GM23338 (cell line): ENCODE data around the gene SMIM45.

Experiments
- ATAC-seq: fragments of 200-7000 bp; cut with Tn5 transposase; 3 replicates; pipeline ENCODE4 v1.9.1; 2020
- DNase-seq: peaks from one replicate; pipeline ENCODE4 v3.0.0-alpha.2; 2015; ENCODE audit warnings: low spot score
- H2AFZ ChIP-seq: fragments of 200-600 bp; sonication (generic); 2 replicates; pipeline ENCODE4 v1.8.0; 2016; ENCODE audit warnings: antibody characterized with exemption, mild to moderate bottlenecking, moderate library complexity
- H3F3A ChIP-seq: fragments of 200-600 bp; sonication (generic); replicated peaks from 2 replicates; pipeline ENCODE4 v1.8.0; 2017; ENCODE audit warnings: antibody characterized with exemption, mixed run types, low read depth
- H3K27ac ChIP-seq: fragments of 200-600 bp; sonication (generic); 2 replicates; pipeline ENCODE4 v1.6.1; 2016; ENCODE audit warnings: low read depth
- H3K27me3 ChIP-seq: fragments of 200-600 bp; sonication (generic); 2 replicates; pipeline ENCODE4 v1.8.0; 2016; ENCODE audit warnings: mild to moderate bottlenecking, mixed run types, moderate library complexity; ENCODE audit not compliant: insufficient read depth
- H3K36me3 ChIP-seq: fragments of 200-600 bp; sonication (generic); 2 replicates; pipeline ENCODE4 v1.8.0; 2016; ENCODE audit warnings: mild to moderate bottlenecking; ENCODE audit not compliant: insufficient read depth
- H3K4me1 ChIP-seq: fragments of 200-600 bp; sonication (generic); 2 replicates; pipeline ENCODE4 v1.8.0; 2016; ENCODE audit warnings: mild to moderate bottlenecking, moderate library complexity; ENCODE audit not compliant: insufficient read depth
- H3K4me2 ChIP-seq: fragments of 200-600 bp; sonication (generic); 2 replicates; pipeline ENCODE4 v1.7.1; 2017; ENCODE audit warnings: mixed run types
- H3K4me3 ChIP-seq: fragments of 200-600 bp; sonication (generic); 2 replicates; pipeline ENCODE4 v1.6.1; 2016; ENCODE audit warnings: mixed run types
- H3K79me2 ChIP-seq: fragments of 200-600 bp; sonication (generic); replicated peaks from 2 replicates; pipeline ENCODE4 v1.8.0; 2017; ENCODE audit warnings: mild to moderate bottlenecking; ENCODE audit not compliant: insufficient read depth
- H3K9me2 ChIP-seq: fragments of 200-600 bp; sonication (generic); 2 replicates; pipeline ENCODE4 v1.8.0; 2017; ENCODE audit not compliant: insufficient read depth
- H4K20me1 ChIP-seq: fragments of 200-600 bp; sonication (generic); replicated peaks from 2 replicates; pipeline ENCODE4 v1.8.0; 2017; ENCODE audit warnings: mild to moderate bottlenecking; ENCODE audit not compliant: insufficient read depth
- H3K27ac Mint-ChIP-seq: 2 replicates; pipeline ENCODE4 v1.8.0; 2020; ENCODE audit warnings: inconsistent platforms, mild to moderate bottlenecking, moderate library complexity, mixed read lengths
- H3K27me3 Mint-ChIP-seq: 3 replicates; pipeline ENCODE4 v1.8.0; 2022; ENCODE audit warnings: low read depth, mild to moderate bottlenecking, moderate library complexity, mixed read lengths, inconsistent platforms; ENCODE audit not compliant: insufficient read depth, poor library complexity
- H3K36me3 Mint-ChIP-seq: 3 replicates; pipeline ENCODE4 v1.8.0; 2021; ENCODE audit warnings: low read depth, mild to moderate bottlenecking, inconsistent platforms, moderate library complexity, mixed read lengths
- H3K4me1 Mint-ChIP-seq: 3 replicates; pipeline ENCODE4 v1.8.0; 2020; ENCODE audit warnings: mild to moderate bottlenecking, inconsistent platforms, mixed read lengths
- H3K4me3 Mint-ChIP-seq: 3 replicates; pipeline ENCODE4 v1.8.0; 2021; ENCODE audit warnings: moderate library complexity, mild to moderate bottlenecking, inconsistent platforms, mixed read lengths
- H3K9me3 Mint-ChIP-seq: 3 replicates; pipeline ENCODE4 v1.8.0; 2020; ENCODE audit warnings: moderate library complexity, mild to moderate bottlenecking, inconsistent platforms, mixed read lengths
- CREB1 ChIP-seq: fragments of 250-450 bp; sonication (Bioruptor Pico); IDR thresholded peaks from 2 replicates; pipeline ENCODE4 v1.5.0; 2020; ENCODE audit warnings: low read depth, mild to moderate bottlenecking, moderate library complexity
- ETS1 ChIP-seq: IDR thresholded peaks from 2 replicates; pipeline ENCODE4 v1.6.1; 2016; ENCODE audit warnings: antibody characterized with exemption
- EZH2 ChIP-seq: fragments of 200-600 bp; sonication (generic); IDR thresholded peaks from one replicate; pipeline ENCODE4 v1.8.0; 2017; ENCODE audit warnings: antibody characterized with exemption, mild to moderate bottlenecking, low read depth; ENCODE audit not compliant: unreplicated experiment
- EZH2phosphoT487 ChIP-seq: fragments of 200-600 bp; sonication (generic); IDR thresholded peaks from one replicate; pipeline ENCODE4 v1.8.1; 2018; ENCODE audit warnings: antibody characterized with exemption; ENCODE audit not compliant: unreplicated experiment
- JUNB ChIP-seq: IDR thresholded peaks from one replicate; pipeline ENCODE4 v1.6.1; 2016; ENCODE audit warnings: antibody characterized with exemption; ENCODE audit not compliant: unreplicated experiment
- NANOG ChIP-seq: IDR thresholded peaks from 2 replicates; pipeline ENCODE4 v1.6.1; 2016; ENCODE audit warnings: antibody characterized with exemption, borderline replicate concordance
- POLR2AphosphoS5 ChIP-seq: IDR thresholded peaks from 2 replicates; pipeline ENCODE4 v1.6.1; 2016; ENCODE audit warnings: antibody characterized with exemption, low read depth
- STAT1 ChIP-seq: IDR thresholded peaks from one replicate; pipeline ENCODE4 v1.6.1; 2016; ENCODE audit warnings: antibody characterized with exemption; ENCODE audit not compliant: unreplicated experiment
- ZNF114 ChIP-seq: fragments of 250-450 bp; sonication (Bioruptor Pico); IDR thresholded peaks from 2 replicates; pipeline ENCODE4 v1.5.0; 2020; ENCODE audit warnings: mild to moderate bottlenecking, moderate library complexity
- ZNF331 ChIP-seq: fragments of 250-450 bp; sonication (Bioruptor Pico); IDR thresholded peaks from 2 replicates; pipeline ENCODE4 v1.5.0; 2020; ENCODE audit warnings: low read depth, mild to moderate bottlenecking, moderate library complexity
- TF ChIP-seq, protein P1 (sequence below): IDR thresholded peaks from one replicate; pipeline ENCODE4 v1.6.1; 2018; ENCODE audit warnings: antibody characterized with exemption; ENCODE audit not compliant: unreplicated experiment
- TF ChIP-seq, protein P2 (sequence below): fragments of 250-450 bp; sonication (Bioruptor Pico); IDR thresholded peaks from 2 replicates; pipeline ENCODE4 v1.5.0; 2020; ENCODE audit warnings: mild to moderate bottlenecking, moderate library complexity
- TF ChIP-seq, protein P3 (sequence below), 2 experiments: fragments of 200-600 bp in 1 of 2; sonication (generic) in 1 of 2; conservative IDR thresholded peaks; 2 replicates each; pipeline versions ENCODE4 v1.5.1 to v1.6.1; 2016 to 2017; ENCODE audit warnings: antibody characterized with exemption in 2 of 2, low read depth in 2 of 2, mild to moderate bottlenecking in 2 of 2, moderate library complexity in 1 of 2

The SMIM45 gene

GRCh38 chr22:41922328-41922727 is 29.6 kb upstream of the SMIM45 start:
- Histone ChIP-seq H3K4me1 (peaks cover 15% of the 10 kb centered on the region; the same call in 1 of the 2 replicates), H3K79me2 (no peaks in the 10 kb centered on the region), H3K4me3 (no peak overlapping the region), H4K20me1 (peaks cover 3% of the 10 kb centered on the region; the same call in 1 of the 2 replicates), H3K27ac (no peak overlapping the region), H3K4me2 (no peak overlapping the region), H3K36me3 (no peaks in the 10 kb centered on the region), H3F3A (0 out of 2 replicates have a peak, but pooled peaks cover 4% of the 10 kb centered on the region), H3K27me3 (peaks cover 89% of the 10 kb centered on the region), H3K9me2 (no peaks in the 10 kb centered on the region), H2AFZ (no peak overlapping the region)
- Mint-ChIP-seq H3K27ac (no peak overlapping the region), H3K9me3 (no peaks in the 10 kb centered on the region; the same call in 2 of the 3 replicates), H3K4me1 (peaks cover 3% of the 10 kb centered on the region), H3K36me3 (no peaks in the 10 kb centered on the region), H3K4me3 (no peak overlapping the region), H3K27me3 (peaks cover 72% of the 10 kb centered on the region)
- ATAC-seq, result no peak
- DNase-seq, result no peak
- TF ChIP-seq POLR2AphosphoS5, result no peak
- TF ChIP-seq EZH2phosphoT487, result no peak
- TF ChIP-seq, protein P1, sequence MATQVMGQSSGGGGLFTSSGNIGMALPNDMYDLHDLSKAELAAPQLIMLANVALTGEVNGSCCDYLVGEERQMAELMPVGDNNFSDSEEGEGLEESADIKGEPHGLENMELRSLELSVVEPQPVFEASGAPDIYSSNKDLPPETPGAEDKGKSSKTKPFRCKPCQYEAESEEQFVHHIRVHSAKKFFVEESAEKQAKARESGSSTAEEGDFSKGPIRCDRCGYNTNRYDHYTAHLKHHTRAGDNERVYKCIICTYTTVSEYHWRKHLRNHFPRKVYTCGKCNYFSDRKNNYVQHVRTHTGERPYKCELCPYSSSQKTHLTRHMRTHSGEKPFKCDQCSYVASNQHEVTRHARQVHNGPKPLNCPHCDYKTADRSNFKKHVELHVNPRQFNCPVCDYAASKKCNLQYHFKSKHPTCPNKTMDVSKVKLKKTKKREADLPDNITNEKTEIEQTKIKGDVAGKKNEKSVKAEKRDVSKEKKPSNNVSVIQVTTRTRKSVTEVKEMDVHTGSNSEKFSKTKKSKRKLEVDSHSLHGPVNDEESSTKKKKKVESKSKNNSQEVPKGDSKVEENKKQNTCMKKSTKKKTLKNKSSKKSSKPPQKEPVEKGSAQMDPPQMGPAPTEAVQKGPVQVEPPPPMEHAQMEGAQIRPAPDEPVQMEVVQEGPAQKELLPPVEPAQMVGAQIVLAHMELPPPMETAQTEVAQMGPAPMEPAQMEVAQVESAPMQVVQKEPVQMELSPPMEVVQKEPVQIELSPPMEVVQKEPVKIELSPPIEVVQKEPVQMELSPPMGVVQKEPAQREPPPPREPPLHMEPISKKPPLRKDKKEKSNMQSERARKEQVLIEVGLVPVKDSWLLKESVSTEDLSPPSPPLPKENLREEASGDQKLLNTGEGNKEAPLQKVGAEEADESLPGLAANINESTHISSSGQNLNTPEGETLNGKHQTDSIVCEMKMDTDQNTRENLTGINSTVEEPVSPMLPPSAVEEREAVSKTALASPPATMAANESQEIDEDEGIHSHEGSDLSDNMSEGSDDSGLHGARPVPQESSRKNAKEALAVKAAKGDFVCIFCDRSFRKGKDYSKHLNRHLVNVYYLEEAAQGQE, result no peak
- no peak for TF ChIP-seq STAT1
- no peak for TF ChIP-seq ETS1
- TF ChIP-seq, protein P2, sequence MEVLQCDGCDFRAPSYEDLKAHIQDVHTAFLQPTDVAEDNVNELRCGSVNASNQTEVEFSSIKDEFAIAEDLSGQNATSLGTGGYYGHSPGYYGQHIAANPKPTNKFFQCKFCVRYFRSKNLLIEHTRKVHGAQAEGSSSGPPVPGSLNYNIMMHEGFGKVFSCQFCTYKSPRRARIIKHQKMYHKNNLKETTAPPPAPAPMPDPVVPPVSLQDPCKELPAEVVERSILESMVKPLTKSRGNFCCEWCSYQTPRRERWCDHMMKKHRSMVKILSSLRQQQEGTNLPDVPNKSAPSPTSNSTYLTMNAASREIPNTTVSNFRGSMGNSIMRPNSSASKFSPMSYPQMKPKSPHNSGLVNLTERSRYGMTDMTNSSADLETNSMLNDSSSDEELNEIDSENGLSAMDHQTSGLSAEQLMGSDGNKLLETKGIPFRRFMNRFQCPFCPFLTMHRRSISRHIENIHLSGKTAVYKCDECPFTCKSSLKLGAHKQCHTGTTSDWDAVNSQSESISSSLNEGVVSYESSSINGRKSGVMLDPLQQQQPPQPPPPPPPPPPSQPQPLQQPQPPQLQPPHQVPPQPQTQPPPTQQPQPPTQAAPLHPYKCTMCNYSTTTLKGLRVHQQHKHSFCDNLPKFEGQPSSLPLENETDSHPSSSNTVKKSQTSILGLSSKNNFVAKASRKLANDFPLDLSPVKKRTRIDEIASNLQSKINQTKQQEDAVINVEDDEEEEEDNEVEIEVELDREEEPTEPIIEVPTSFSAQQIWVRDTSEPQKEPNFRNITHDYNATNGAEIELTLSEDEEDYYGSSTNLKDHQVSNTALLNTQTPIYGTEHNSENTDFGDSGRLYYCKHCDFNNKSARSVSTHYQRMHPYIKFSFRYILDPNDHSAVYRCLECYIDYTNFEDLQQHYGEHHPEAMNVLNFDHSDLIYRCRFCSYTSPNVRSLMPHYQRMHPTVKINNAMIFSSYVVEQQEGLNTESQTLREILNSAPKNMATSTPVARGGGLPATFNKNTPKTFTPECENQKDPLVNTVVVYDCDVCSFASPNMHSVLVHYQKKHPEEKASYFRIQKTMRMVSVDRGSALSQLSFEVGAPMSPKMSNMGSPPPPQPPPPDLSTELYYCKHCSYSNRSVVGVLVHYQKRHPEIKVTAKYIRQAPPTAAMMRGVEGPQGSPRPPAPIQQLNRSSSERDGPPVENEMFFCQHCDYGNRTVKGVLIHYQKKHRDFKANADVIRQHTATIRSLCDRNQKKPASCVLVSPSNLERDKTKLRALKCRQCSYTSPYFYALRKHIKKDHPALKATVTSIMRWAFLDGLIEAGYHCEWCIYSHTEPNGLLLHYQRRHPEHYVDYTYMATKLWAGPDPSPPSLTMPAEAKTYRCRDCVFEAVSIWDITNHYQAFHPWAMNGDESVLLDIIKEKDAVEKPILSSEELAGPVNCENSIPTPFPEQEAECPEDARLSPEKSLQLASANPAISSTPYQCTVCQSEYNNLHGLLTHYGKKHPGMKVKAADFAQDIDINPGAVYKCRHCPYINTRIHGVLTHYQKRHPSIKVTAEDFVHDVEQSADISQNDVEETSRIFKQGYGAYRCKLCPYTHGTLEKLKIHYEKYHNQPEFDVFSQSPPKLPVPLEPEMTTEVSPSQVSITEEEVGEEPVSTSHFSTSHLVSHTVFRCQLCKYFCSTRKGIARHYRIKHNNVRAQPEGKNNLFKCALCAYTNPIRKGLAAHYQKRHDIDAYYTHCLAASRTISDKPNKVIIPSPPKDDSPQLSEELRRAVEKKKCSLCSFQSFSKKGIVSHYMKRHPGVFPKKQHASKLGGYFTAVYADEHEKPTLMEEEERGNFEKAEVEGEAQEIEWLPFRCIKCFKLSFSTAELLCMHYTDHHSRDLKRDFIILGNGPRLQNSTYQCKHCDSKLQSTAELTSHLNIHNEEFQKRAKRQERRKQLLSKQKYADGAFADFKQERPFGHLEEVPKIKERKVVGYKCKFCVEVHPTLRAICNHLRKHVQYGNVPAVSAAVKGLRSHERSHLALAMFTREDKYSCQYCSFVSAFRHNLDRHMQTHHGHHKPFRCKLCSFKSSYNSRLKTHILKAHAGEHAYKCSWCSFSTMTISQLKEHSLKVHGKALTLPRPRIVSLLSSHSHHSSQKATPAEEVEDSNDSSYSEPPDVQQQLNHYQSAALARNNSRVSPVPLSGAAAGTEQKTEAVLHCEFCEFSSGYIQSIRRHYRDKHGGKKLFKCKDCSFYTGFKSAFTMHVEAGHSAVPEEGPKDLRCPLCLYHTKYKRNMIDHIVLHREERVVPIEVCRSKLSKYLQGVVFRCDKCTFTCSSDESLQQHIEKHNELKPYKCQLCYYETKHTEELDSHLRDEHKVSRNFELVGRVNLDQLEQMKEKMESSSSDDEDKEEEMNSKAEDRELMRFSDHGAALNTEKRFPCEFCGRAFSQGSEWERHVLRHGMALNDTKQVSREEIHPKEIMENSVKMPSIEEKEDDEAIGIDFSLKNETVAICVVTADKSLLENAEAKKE (CRISPR knock-in tag), result no peak
- TF ChIP-seq JUNB, result no peak
- TF ChIP-seq ZNF331, result no peak
- no peak for TF ChIP-seq ZNF114
- no peak for TF ChIP-seq CREB1
- no peak for TF ChIP-seq NANOG
- TF ChIP-seq EZH2, result no peak
- TF ChIP-seq, protein P3, sequence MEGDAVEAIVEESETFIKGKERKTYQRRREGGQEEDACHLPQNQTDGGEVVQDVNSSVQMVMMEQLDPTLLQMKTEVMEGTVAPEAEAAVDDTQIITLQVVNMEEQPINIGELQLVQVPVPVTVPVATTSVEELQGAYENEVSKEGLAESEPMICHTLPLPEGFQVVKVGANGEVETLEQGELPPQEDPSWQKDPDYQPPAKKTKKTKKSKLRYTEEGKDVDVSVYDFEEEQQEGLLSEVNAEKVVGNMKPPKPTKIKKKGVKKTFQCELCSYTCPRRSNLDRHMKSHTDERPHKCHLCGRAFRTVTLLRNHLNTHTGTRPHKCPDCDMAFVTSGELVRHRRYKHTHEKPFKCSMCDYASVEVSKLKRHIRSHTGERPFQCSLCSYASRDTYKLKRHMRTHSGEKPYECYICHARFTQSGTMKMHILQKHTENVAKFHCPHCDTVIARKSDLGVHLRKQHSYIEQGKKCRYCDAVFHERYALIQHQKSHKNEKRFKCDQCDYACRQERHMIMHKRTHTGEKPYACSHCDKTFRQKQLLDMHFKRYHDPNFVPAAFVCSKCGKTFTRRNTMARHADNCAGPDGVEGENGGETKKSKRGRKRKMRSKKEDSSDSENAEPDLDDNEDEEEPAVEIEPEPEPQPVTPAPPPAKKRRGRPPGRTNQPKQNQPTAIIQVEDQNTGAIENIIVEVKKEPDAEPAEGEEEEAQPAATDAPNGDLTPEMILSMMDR (conservative IDR thresholded peaks at IDR 0.05; ENCODE audit: low read depth in 2 of 2), result no peak
